Mucosa of stomach (tissue), 1 donor: ENCODE results near the gene PLD6.
"Not testable (repeated sequence)": the region's sequence is repeated elsewhere in the genome, so short reads cannot be mapped to it uniquely, and the experiment has no call there.

Experiments
- H3K27me3 ChIP-seq: one replicate; pipeline ENCODE4 v1.7.0; 2013; ENCODE audit warnings: mild to moderate bottlenecking, low read length; ENCODE audit not compliant: control insufficient read depth, insufficient read depth
- H3K36me3 ChIP-seq: one replicate; pipeline ENCODE4 v1.7.0; 2013; ENCODE audit warnings: low read length; ENCODE audit not compliant: control insufficient read depth, insufficient read depth
- H3K4me1 ChIP-seq: one replicate; pipeline ENCODE4 v1.7.0; 2013; ENCODE audit warnings: mild to moderate bottlenecking, low read length; ENCODE audit not compliant: control insufficient read depth, insufficient read depth
- H3K4me3 ChIP-seq: one replicate; pipeline ENCODE4 v1.7.0; 2013; ENCODE audit warnings: low read length
- H3K9ac ChIP-seq: one replicate; pipeline ENCODE4 v1.7.0; 2013; ENCODE audit warnings: mild to moderate bottlenecking, low read length, moderate library complexity
- H3K9me3 ChIP-seq: one replicate; pipeline ENCODE4 v1.7.0; 2013; ENCODE audit warnings: mild to moderate bottlenecking, low read length, moderate library complexity; ENCODE audit not compliant: control insufficient read depth
- donor health status: Pancreatic carcinoma.

Gene PLD6

DNA sequence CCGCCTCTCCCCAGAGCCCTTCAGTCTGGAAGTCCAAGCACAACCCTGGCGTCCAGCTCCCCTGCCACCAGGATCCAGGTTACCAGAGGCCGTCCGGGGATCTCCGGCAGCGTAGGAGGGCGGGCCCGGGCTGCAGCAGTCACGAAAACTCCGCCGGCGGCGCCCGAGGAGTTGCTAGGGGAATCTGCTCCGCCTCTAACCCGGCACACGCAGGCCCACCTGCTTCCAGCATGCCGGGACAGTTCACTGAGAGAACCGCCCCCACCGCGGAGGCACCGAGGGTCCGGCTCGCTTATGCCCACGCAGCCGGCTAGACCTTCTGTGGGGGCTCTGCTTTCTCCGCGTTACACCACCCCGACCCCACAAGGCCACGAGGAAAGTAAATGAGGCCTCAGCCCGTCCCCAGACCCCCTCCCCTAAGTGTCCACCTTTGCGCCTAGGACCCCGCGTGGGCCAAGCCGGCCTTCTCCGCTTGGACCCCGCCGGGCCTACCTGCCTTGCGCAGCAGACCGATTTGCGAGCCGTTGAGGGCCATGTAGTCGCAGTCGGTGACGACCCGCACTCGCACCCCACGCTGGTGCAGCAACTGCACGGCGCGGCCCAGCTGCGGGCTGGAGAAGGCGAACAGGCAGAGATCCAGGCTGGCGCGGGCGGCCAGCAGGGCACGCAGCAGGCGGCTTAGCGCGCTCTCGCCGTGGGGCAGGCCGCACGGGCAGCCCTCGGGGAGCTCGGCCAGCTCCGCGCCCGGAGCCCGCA is 587 bp downstream of the PLD6 start:
- H3K4me3 ChIP-seq = peak overlapping the region; percentile 74
- peak overlapping the region; percentile 77 for H3K9ac ChIP-seq
- H3K27me3 ChIP-seq = no peaks in the 10 kb centered on the region
- no peaks in the 10 kb centered on the region for H3K9me3 ChIP-seq
- H3K36me3 ChIP-seq = no peaks in the 10 kb centered on the region
- peaks cover 22% of the 10 kb centered on the region for H3K4me1 ChIP-seq

DNA sequence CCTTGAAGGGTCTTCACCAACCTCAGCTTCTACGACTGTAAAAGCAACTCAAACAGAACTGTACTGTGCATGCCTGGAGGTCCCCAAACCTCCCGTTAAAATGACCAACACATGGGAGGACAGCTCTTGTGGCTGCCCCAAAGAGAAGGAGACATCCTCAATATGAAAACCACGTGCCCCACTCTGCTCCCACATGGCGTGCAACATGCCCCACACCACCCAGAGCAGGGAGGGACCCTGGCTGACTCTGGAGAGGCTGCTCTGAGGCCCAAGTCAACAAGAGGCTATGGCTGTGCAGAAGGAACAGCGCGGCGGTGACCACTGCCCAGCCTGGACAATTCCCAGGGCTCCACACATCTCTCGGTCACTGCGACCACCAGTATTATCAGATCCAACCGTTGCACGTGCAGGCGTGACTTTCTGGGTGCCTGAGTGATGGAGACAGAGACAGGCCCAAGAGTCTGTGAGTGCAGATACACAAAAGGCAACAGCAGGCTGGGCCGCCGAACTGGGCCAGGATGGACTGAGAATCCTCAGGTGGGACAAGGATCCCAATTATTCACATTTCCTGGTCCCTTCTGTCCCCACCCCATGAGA is 1.4 kb downstream of the PLD6 start:
- H3K36me3 ChIP-seq = no peaks in the 10 kb centered on the region
- no peaks in the 10 kb centered on the region for H3K9me3 ChIP-seq
- peaks cover 22% of the 10 kb centered on the region for H3K4me1 ChIP-seq
- H3K4me3 ChIP-seq = no peak overlapping the region
- H3K9ac ChIP-seq = peak overlapping the region; percentile 77
- H3K27me3 ChIP-seq = no peaks in the 10 kb centered on the region

DNA sequence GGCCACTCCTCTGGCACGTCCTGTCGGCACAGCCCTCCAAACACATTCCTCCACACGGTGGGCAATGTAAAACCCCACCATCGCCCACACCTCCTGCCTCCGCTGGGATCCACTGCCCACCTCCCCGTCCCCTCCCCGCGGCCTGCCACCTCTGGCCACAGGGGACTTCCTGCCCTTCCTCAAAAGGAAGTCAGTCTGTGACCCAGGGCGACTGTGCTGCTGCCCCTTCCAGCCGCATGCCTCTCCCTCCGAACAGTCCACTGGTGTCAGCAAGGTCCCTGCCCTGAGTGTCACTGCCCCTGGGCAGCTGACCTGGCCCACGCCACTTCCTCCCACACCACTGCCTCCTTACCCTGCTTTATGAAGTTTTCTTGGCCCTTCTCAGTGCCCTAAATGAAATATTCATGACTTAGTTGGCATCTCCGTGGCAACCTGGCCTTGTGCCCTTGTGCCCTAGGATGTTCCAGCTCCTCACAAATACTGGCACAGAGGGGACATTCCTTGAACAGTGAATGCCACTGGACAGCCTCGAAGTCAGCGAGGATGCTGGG is 2.0 kb downstream of the PLD6 start:
- Histone ChIP-seq H3K9ac (no peak overlapping the region), H3K36me3 (no peaks in the 10 kb centered on the region), H3K4me3 (no peak overlapping the region), H3K9me3 (no peaks in the 10 kb centered on the region), H3K27me3 (no peaks in the 10 kb centered on the region), H3K4me1 (peaks cover 22% of the 10 kb centered on the region)

DNA sequence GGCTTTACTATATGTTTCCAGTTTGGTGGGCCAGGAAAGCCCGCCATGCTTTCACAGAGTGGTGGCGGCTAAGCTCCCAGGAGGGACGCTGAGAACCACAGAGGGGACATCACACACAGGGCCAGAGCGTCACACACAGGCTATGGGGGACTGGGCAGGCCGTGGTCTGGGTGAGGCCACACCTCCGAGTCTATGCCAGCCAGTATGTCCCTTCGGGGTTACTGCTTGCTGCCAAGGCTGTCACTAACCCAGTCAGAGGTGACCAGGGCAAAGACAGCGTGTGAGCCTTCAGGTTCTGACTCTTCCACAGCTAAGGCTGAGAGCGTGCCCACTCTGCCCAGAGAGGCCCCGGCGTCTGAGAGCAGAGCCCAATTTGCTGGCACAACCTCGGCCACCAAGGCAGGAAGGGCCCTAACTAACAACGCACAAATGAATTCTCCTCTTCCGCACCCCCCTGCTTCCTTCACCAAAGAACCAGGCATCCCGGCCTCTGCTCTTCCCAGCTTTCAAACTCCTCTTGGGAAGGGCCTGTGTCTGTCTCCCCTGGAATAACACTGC is 2.9 kb downstream of the PLD6 start:
- Histone ChIP-seq H3K4me1 (peaks cover 22% of the 10 kb centered on the region), H3K4me3 (no peak overlapping the region), H3K9ac (no peak overlapping the region), H3K27me3 (no peaks in the 10 kb centered on the region), H3K36me3 (no peaks in the 10 kb centered on the region), H3K9me3 (no peaks in the 10 kb centered on the region)

DNA sequence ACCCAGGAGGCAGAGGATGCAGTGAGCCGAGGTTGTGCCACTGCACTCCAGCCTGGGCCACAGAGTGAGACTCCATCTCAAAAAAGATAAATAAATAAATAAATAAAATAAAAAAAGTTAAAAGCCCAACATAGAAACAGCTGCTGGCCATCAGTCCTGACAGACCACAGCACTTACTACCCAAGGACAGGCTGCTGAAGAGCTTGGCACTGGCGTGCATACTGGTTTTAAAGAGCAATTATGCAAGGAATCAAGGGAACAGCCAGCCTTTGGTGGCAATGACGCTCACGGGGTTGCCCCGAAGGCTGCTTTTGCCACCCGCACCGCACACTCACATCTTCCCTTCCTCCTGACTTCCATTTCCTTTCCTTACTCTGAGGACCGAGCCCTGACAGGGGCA is 4.2 kb downstream of the PLD6 start:
- no peaks in the 10 kb centered on the region for H3K27me3 ChIP-seq

DNA sequence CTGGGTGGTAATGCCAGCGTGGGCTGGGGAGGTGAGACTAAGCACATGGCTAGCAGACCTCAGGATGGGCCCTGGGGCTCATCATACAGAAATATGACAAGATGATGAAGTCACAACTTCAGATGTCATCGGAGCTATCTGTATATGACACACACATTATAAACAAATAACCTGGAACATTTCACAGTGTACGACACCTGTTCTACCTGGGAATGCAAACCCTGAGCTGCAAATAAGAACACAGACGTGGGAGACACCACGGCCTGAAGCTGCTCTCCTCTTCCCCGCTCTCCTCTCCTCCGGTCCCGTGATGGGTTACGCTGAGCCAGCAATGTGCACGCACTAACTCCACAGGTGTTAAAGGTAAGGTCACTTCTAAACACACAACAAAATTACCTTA is 4.9 kb downstream of the PLD6 start:
- Histone ChIP-seq H3K27me3 (no peaks in the 10 kb centered on the region), H3K4me3 (no peak overlapping the region), H3K36me3 (no peaks in the 10 kb centered on the region), H3K4me1 (peaks cover 16% of the 10 kb centered on the region), H3K9ac (no peak overlapping the region), H3K9me3 (no peaks in the 10 kb centered on the region)

More for the DNA sequence above, 4.2 kb downstream of the PLD6 start:
- Histone ChIP-seq H3K9ac (no peak overlapping the region), H3K4me1 (peaks cover 21% of the 10 kb centered on the region), H3K4me3 (no peak overlapping the region), H3K9me3 (no peaks in the 10 kb centered on the region), H3K36me3 (no peaks in the 10 kb centered on the region)

DNA sequence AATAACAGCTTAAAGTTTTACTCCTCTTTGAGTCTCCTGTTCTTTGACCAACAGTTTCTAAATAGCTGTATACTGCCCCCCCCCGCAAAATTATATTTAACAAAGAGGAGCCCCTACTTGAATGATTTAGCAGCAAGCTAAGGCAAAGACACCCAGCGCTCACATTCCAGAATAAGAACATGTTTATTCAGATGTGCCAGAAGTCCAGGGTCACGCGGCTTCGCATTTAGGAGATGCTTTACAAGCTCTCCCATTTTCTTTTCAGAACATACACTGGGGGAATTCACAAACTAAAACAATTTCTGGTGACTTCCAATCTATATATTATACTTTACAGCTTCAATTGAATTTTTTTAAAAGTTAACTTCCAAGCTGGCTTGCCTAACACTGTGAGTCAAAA is 5.3 kb downstream of the PLD6 start:
- Histone ChIP-seq H3K4me1 (peaks cover 15% of the 10 kb centered on the region), H3K9ac (no peak overlapping the region), H3K4me3 (no peak overlapping the region), H3K9me3 (no peaks in the 10 kb centered on the region), H3K27me3 (no peaks in the 10 kb centered on the region), H3K36me3 (no peaks in the 10 kb centered on the region)

DNA sequence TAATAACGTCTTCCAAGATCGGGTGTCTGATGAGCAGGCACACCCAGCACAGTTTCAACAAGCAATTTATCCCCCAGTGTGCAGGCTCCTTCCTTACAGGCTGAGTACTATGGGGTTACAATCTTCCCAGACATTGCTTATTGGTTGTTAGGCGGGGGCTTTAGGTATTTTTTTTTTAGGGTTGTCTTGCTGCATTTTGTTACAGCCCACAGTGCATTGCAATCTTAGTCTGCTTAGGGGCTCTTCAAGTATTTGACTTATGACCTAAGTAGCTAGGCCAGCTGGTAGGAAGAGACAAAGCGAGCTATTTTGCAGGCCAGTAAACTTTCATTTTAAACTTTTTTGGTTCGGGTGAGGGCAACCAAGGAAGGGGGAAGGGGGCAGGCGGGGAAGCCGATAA is 5.8 kb downstream of the PLD6 start:
- no peaks in the 10 kb centered on the region for H3K27me3 ChIP-seq
- H3K9me3 ChIP-seq = no peaks in the 10 kb centered on the region
- no peak overlapping the region for H3K9ac ChIP-seq
- peaks cover 10% of the 10 kb centered on the region for H3K4me1 ChIP-seq
- no peak overlapping the region for H3K4me3 ChIP-seq
- no peaks in the 10 kb centered on the region for H3K36me3 ChIP-seq

DNA sequence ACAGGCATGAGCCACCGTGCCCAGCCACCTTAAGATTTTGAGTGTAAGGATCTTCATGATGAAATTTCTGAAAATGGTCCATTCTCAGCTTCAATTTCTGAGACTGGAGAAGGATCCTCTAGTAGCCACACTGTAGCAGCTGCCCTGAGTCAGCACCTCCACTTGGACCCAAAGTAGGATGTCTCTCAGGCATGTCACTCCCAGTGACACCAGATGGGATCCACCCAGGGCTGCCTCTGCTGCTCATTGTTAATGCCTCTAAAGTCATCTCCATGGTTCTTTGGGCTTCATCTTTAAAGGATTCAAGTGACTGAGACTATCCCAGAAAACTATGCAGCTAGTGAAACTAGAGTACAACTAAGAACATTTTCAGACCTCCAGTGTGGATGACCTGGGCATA is 7.9 kb downstream of the PLD6 start:
- no peaks in the 10 kb centered on the region for H3K27me3 ChIP-seq
- no peaks in the 10 kb centered on the region for H3K4me1 ChIP-seq
- H3K4me3 ChIP-seq = no peak overlapping the region
- H3K36me3 ChIP-seq = no peaks in the 10 kb centered on the region
- no peak overlapping the region for H3K9ac ChIP-seq
- no peaks in the 10 kb centered on the region for H3K9me3 ChIP-seq

DNA sequence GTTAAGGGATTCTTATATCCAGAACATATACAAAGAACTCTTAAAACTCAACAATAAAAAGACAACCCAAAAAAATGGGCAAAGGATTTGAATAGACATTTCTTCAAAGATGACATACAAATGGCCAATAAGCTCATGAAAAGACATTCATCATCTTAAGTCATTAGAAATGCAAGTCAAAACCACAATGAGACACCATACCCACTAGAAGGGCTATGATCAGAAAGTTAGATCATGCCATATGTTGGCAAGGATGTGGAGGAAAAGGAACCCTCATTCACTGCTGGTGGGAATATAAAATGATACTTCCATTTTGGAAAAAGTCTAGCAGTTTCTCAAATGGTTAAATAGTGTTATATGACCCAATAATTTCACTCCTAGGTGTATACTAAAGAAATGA is 9.4 kb downstream of the PLD6 start:
- Histone ChIP-seq H3K4me1 (no peaks in the 10 kb centered on the region), H3K4me3 (no peak overlapping the region), H3K36me3 (no peaks in the 10 kb centered on the region), H3K9ac (no peak overlapping the region), H3K9me3 (no peaks in the 10 kb centered on the region), H3K27me3 (no peaks in the 10 kb centered on the region)

DNA sequence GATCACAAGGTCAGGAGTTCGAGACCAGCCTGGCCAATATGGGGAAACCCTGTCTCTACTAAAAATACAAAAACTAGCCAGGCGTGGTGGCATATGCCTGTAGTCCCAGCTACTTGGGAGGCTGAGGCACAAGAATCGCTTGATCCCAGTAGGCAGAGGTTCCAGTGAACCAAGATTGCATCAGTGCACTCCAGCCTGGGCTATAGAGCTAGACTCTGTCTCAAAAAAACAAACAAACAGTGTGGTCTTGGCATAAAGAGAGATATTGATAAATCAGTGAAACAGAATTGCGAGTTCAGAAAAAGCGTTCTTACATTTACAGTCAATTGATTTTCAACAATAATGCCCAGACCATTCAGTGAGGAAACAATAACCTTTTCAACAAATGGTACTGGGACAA is 10.7 kb downstream of the PLD6 start:
- H3K27me3 ChIP-seq, H3K9ac ChIP-seq, H3K9me3 ChIP-seq, H3K4me3 ChIP-seq, H3K36me3 ChIP-seq, H3K4me1 ChIP-seq: not testable (repeated sequence)

DNA sequence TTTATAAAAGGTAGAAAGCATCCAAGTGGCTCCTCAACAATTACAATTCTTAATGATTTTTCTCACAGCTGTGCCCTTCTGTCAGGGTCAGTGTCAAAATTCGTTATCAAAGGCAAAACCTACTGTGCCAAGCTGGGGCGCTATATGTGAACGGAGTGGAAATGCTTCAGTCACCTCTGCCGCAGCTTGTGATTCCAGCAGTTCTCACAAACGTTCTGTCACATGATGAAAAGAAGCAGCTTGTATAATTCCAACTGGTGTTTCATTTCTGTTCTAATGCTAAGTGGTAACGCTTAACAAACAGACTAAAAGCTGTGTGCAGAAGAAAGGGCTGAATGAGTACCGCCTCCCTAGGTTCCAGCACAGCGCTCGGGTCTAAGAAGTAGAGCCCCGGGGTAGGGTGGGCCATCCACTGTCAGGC is 14.2 kb downstream of the PLD6 start:
- H3K27me3 ChIP-seq = no peaks in the 10 kb centered on the region
- peaks cover under 1% of the 10 kb centered on the region for H3K4me1 ChIP-seq
- no peak overlapping the region for H3K9ac ChIP-seq
- no peaks in the 10 kb centered on the region for H3K9me3 ChIP-seq
- H3K36me3 ChIP-seq = no peaks in the 10 kb centered on the region
- no peak overlapping the region for H3K4me3 ChIP-seq
